NCI-H524 (cell line): Measurements from ENCODE around the gene MAGEA10.
"Not testable (repeated sequence)": the region's sequence is repeated elsewhere in the genome, so short reads cannot be mapped to it uniquely, and the experiment has no call there.

ENCODE experiments used
- DNase-seq, 2 experiments: peaks; one replicate each; lab custom pipeline; 2025; lab: John Stamatoyannopoulos, UW

Gene MAGEA10

DNA sequence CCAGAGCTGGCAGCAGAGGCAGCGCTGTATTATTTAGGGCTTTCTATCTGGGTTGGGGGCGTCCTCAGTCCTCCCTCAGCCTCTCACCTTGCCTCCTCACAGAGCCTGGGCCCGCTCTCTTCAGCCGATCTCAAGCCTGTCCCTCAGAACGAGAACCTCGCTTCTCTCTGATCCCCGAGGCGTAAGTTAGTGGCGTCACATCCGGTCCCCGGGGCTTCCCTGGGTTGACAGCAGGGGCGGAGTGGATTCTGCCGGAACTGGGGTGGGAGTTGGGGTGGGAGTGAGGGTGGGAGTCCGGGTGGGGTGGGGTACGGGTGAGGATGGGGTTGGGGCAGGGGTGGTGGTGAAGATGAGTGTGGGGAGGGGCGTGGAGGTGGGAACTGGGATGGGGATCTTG is at the start of gene MAGEA10:
Gene MAGEA10, minus strand, starts transcription at position 190 of the 397 bp plus-strand sequence. CDS start 2,957 bp downstream, outside the sequence.
- DNase-seq = no peak

DNA sequence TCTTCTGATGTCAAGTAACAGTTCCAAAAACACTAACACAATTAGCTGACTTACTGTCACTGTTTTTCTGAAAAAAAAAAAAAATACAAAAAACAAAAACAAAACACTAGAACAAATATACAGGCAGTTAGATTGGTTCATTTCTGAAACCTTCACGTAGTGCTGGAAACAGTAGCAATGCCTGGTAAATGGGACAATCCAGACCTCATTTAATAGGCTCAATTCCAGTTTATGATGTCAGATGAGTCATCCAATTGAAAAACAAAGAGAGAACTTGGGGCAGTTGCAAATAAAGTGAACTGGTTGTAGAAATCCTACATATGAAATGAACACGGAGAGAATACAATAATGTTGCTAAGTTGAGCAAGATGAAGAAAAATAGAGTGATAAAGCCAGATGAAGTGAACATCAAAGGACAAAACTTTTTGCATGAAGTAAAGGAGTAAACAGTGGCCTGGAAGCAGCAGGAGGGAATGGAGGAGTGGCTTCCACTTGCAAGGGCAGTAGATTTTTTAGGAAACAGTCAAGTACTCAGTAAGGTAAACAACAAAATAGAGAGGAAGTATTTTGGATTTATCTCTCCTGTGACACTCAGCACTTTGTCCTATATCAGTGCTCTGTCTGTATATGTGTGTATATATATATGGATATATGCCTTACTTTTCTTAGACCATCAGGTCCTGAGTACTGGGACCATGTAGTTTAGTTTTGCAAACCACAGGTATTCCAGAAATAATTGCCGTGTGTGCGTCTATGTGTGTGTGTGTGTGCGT is 39.3 kb upstream of the MAGEA10 start:
- no peak for DNase-seq

- no peak for DNase-seq
These were observed 38.7 kb upstream of the MAGEA10 start for GRCh38 chrX:152177052-152177451.

GRCh38 chrX:152175892-152176291 is 37.5 kb upstream of the MAGEA10 start:
- not testable (repeated sequence) for DNase-seq

- not testable (repeated sequence) for DNase-seq
These were observed 35.5 kb upstream of the MAGEA10 start for GRCh38 chrX:152173923-152174322.

DNA sequence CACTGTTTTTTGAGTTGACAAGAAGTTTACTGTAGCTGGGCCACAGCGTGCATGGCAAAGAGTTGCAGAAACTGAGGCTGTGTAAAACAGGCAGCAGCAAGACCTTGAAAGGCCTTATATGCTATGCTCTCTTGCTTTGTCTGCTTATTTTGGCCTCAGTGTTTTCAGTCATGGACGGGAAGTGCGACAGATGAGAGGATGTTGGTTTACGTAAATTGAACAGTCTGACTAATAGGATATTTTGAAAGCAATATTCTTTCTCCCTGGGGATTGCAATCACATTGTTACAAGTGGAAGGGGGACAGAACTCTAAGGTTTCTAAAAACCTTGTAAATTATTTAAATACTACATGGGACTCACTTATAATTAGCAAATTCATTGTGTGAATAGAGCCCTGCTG is 32.2 kb upstream of the MAGEA10 start:
- no peak for DNase-seq

DNA sequence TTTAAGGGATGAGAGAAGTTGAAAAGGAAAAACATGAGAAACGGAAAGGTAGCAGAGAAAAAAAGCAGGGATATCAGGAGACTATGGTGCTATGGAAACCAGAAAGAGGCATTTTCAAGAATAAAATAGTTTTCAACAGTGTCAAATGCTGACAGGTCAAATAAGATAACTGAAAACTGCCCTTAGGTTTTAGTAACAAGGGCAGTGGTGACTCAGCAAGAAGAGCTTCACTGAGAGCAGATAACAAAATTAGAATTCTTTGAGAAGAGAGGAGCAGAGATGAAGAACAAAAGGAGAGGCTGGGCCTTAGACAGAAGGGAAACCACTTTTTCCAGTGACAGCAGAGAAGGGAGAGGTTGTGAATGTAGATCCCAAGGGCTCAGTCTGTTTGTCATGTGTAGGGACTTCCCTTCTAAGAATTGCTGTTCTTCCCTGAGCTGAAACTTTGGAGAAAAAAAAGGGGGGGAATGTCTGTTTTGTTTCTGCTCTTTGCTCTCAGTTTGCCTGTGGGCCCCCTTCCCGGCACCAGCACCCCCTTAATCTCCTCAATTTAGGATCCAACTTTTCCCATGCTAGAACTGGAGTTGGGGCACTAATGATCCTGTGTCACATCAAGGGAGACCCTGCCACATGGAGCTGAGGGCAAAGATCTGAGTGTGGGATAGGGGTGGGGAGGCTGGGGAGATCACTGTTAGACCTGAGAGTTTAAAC is 26.8 kb upstream of the MAGEA10 start:
- DNase-seq = no peak

DNA sequence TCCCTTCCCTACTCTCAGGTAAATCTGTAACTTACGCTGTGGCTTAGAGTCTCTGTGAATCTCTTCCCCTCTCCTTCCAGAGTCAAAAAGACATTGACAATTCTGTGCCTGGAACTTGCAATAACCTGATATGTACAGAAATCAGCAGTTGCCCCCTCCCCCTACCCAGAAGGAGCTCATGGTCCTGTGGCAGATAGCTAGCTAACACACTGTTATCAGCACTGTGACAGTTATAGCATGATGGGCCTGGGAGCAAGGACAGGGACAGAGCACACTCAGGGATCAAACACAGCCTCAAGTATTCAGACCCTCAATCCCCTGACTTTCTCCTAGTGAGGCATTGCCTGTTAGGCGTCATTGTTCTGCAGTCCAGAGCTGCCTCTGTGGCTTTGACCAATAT is 18.7 kb upstream of the MAGEA10 start:
- DNase-seq = no peak

DNA sequence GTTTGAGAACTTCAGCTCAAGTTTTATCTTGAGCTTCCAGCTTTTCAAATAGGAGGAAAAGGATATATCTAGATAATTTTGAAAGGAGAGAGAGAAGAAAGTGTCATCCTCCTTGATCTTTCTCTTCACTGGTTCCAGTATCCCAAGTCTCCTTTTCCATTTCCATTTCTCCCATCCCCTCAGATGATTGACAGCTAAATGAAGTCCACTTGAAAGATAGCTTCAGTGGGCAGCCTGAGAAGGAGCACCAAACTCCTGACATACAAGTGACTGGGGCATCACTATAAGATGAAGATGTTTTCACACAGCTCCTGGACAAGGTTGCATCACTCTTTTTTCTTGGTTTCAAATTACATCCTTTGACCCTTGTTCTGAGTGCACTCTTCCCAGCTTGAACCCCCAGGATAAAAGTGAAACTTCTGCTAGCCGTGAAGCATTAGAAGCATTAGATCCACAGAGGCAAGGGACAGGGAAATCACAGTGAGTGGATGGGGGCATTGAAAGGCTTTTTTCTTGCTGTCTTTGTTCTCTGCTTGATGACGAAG is 17.5 kb upstream of the MAGEA10 start:
- no peak for DNase-seq

- DNase-seq = no peak
These were observed 15.7 kb upstream of the MAGEA10 start for GRCh38 chrX:152154050-152154449.

DNA sequence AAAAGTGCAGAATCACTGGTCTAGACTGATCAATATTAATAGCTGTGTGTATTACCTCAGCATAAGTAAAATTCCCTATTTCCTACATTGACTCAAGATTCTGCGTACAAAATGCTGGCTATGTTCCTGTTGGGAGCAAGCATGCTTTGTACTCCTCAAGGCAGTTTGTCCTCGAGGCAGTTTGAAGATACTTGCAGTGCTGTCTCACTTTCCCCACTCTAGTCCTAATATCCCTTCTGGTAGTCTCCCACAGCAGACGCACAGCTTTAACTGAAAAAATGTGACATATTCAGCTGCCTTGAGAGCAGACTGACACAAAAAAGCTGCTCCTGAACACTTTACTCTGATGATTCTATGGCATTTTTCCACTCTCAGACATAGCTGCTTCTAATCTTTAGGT is 12.9 kb upstream of the MAGEA10 start:
- no peak for DNase-seq

GRCh38 chrX:152149648-152150047 is 11.3 kb upstream of the MAGEA10 start:
- DNase-seq = no peak

DNA sequence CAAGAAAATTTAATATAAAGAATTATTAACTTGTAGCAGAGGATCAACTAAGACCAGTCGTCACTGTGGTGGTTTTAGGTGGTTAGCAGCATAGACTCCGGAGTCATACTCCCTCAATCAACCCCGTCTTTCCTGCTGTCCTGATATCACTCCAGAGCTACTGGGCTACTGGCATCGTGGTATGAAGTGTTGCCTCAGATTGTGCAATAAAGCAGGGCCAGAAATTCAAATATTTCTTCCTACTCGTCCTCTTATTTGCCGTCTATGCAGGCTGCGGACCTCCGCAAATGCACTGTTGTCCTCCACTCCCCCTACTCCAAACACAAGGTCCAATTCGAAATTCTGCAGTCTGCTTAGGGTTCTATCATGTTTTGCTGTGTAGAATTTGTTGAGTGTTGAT is 1.2 kb upstream of the MAGEA10 start:
- no peak for DNase-seq

DNA sequence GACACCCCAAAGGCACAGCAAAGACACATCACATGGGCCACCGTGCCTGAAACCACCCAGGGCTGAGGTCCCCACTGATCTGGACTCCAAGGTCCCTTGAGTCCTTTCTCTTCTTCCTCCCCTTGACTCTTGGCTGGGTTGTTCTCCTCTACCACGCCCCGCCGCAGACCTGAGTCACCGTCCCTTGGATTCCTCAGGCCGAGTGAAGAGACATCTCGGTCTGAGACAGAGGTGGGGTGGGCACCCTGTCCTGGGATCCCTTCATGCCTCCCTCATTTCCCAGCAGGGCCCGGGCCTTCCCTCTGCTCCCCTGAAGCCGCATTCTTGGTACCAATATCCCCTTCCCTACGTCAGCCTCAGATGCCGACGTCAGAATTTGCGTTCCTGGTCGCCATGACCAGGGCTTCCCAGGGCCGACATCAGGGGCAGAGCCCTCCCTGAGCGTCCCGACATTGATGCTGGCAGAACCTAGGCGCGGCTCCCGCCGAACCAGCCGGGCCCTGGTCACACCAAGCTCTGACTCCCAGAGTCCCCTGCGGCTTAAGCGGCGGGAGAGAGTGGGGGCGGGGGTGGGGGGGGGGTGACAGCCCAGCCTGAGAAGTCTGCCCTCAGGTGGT is 498 bp downstream of the MAGEA10 start:
- DNase-seq = no peak

DNA sequence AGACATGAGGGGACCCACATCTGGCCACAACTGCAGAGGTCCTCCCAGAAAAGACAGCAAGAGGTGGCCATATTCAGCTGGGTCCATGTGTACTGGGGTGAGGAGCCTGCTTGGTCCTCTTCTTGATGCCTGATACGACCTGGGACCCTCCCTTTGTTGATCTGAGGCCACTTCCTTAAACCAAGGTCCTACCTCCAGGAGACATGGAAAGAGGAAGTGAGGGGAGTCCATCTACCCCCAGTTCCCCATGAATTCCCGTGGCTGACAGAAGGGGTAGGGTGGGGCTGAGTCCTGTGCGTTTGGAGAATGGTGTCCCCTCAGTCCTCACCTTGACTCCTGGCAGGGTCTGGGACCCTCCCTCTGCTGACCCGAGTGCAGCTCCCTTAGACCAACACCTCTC is 2.1 kb downstream of the MAGEA10 start:
- no peak for DNase-seq

DNA sequence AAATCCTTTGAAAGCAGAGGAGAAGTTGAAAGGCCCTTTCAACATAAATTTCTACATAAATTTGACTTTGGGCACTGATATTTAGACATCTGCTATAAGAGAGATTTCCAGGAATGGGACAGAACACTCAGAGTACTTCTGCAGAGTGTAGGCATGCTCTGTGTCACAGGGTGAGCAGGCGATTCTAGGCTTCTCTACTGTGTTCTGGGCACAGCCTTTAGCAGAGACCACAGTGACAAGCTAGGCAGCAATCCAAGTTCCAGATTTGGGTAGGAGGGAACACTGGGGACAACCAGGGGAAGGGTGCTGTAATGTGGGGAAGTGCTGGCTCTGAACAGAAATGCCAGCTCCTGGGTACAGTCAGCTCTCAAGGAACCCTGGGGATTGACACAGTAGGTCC is 6.9 kb downstream of the MAGEA10 start:
- DNase-seq = no peak

- DNase-seq = not testable (repeated sequence)
These were observed 9.1 kb downstream of the MAGEA10 start for GRCh38 chrX:152129069-152129844.

DNA sequence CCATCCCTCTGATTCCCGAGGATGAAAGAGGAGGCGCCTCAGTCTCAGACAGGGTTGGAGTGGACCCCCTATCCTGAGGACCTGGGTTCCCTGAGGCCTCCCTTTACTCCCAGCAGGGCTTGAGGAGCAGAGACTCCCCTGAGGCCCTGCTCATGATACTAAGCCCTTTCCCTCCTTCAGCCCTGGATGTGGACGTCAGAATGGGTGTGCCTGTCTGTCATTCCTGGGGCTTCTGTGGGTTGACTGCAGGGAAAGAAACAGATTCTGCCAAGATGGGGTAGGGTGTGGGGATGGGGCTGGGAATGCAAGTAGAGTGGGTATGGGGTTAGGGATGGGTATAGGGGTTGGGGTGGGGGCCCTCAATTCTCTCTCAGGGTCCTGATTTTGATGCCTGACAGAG is 21.1 kb downstream of the MAGEA10 start:
- no peak for DNase-seq

DNA sequence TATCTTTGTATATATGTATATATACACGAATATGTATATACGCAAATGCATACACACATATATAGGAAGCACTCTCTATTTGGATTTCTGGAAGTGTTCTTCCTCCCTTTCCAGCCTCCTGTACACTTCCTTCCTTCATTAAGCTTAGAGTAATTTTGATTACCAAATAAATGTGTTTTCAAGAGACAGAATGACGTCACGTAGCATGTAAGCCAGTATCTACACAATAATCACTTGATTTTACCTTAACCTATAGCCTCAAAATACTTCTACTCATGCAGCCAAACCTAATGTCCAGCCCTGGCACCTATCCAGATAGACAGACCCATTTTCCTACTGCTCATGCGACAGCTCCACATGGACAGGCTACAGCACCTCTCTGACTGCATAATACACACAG is 29.9 kb downstream of the MAGEA10 start:
- DNase-seq = no peak

- DNase-seq = no peak
These were observed 34.5 kb downstream of the MAGEA10 start for GRCh38 chrX:152103866-152104265.

GRCh38 chrX:152086141-152086540 is 52.2 kb downstream of the MAGEA10 start:
- DNase-seq = no peak
